Inferior parietal cortex (tissue), 1 donor: ENCODE results near the gene FAM89B.
"Not testable (repeated sequence)": the region's sequence is repeated elsewhere in the genome, so short reads cannot be mapped to it uniquely, and the experiment has no call there.

Experiments used
- DNase-seq: peaks from one replicate; pipeline ENCODE4 v3.0.0-alpha.2; 2016; ENCODE audit errors: extremely low spot score

Gene FAM89B

GRCh38 chr11:65556470-65557279, 15.7 kb upstream of the FAM89B start:
- DNase-seq = no peak

- DNase-seq = no peak
These were observed 14.9 kb upstream of the FAM89B start for GRCh38 chr11:65557280-65558001.

GRCh38 chr11:65558002-65558929, 14.1 kb upstream of the FAM89B start, which contains the start of gene LTBP3:
LTBP3 (minus strand) TSS chr11:65558359; CDS start chr11:65557959, 400 bp downstream.
- peak; percentile 80 for DNase-seq

GRCh38 chr11:65558930-65559509, 13.3 kb upstream of the FAM89B start:
- peak; percentile 53 for DNase-seq

- no peak for DNase-seq
These were observed 12.8 kb upstream of the FAM89B start for GRCh38 chr11:65559535-65559934.

- no peak for DNase-seq
These were observed 12.3 kb upstream of the FAM89B start for GRCh38 chr11:65559951-65560537.

- DNase-seq = no peak
These were observed 11.6 kb upstream of the FAM89B start for GRCh38 chr11:65560555-65561418.

- no peak for DNase-seq
These were observed 10.3 kb upstream of the FAM89B start for GRCh38 chr11:65562020-65562419.

- DNase-seq = no peak
These were observed 9.6 kb upstream of the FAM89B start for GRCh38 chr11:65562788-65563187.

- no peak for DNase-seq
These were observed 8.7 kb upstream of the FAM89B start for GRCh38 chr11:65563601-65564000.

- not testable (repeated sequence) for DNase-seq
These were observed 7.3 kb upstream of the FAM89B start for GRCh38 chr11:65564879-65565559.

- DNase-seq = no peak
These were observed 6.5 kb upstream of the FAM89B start for GRCh38 chr11:65565624-65566453.

- no peak for DNase-seq
These were observed 3.0 kb upstream of the FAM89B start for GRCh38 chr11:65569164-65569972.

GRCh38 chr11:65569973-65570918, 2.1 kb upstream of the FAM89B start, which contains the start of gene ZNRD2:
ZNRD2 (plus strand) TSS chr11:65570477; CDS start chr11:65570492, 15 bp downstream.
- peak; percentile 97 for DNase-seq

- DNase-seq = no peak
These were observed 918 bp upstream of the FAM89B start for GRCh38 chr11:65571420-65571819.

- DNase-seq = no peak
These were observed 398 bp upstream of the FAM89B start for GRCh38 chr11:65571940-65572339.
